Thoracic aorta endothelial cell (primary cell): Measurements from ENCODE around the gene PRPS1. TPM values are rescaled to one million over a fixed set of nuclear protein-coding genes. Genes with fewer than 3 reads are reported as not detected.

Experiments
- total RNA-seq: library from RNA; depleted of rRNA; stranded (reverse); fragments of >200 nt; gene quantifications from 2 replicates; pipeline ENCODE4 v1.2.3, GENCODE V29; 2012

PRPS1 gene
- 43.4 and 45.8 TPM in 2 replicates for total RNA-seq

DNA sequence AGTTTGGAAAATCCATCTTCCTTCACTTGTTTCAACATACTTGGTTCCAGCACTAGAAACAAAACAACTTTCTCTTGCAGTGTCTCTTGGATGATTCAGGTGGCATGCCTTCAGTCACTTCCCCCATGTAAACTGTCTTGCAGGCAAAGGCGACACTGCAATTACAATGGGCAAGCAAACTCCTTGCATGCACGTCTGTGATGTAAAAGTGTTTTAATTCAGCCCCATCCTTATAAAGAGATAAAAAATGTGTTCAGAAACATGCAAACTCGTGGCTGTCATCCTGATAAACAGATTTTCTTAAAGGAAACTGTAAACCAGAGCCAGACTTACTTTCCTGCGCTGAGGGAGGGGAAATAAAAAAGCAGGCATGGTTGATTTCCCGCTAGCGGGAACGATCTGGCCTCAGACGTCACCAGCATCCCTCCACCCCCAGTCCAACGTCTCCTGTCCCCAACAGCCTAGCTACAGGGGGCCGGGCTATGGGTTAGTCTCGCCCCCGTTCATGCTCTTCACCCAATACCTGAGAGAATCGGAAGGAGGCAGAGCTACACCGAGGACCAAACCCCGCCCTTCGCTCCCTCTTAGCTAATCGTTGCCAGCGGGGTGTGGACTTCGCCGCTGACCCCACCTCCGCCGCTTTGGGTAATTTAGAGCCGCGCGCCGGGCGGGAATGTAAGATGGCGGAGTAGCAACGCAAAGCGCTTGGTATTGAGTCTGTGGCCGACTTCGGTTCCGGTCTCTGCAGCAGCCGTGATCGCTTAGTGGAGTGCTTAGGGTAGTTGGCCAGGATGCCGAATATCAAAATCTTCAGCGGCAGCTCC is at the start of gene PRPS1:
Gene PRPS1, plus strand, starts transcription at position 673 of the 824 bp plus-strand sequence. Its CDS starts 119 bp downstream, at position 792.

Other genes with a start within 250 kb of the PRPS1 start
- gene FRMPD3, start 178.9 kb upstream of the PRPS1 start, total RNA-seq = not detected in 2 replicates
- gene TSC22D3, start 147.3 kb downstream of the PRPS1 start, total RNA-seq = 13.4 and 14.6 TPM in 2 replicates
- not detected in 2 replicates for gene NCBP2L, start 149.2 kb downstream of the PRPS1 start, total RNA-seq
- 43.6 and 46.5 TPM in 2 replicates for gene MID2, start 197.4 kb downstream of the PRPS1 start, total RNA-seq